HCT116 (cell line): ENCODE results near the gene IQCN. TPM values are rescaled to one million over a fixed set of nuclear protein-coding genes. Genes with fewer than 3 reads are reported as not detected.

Experiments
- ATAC-seq: fragments of 200-7000 bp; cut with Tn5 transposase; 2 replicates; pipeline ENCODE4 v1.9.1; 2020; ENCODE audit warnings: mild to moderate bottlenecking, moderate library complexity
- BruUV-seq: library from RNA; stranded (reverse); fragments of 400-500 nt; replicated peaks from 2 replicates; lab custom pipeline; 2021; lab: Mats Ljungman, UMichigan
- CTCF ChIA-PET: fragments of 300-600 bp; sonication (Branson Sonifier 250); formaldehyde crosslinking; loops from one replicate; lab custom pipeline; 2021; ENCODE audit warnings: antibody characterized with exemption; lab: Charles Lee
- POLR2A ChIA-PET: fragments of 300-600, 350-600 bp; sonication (Branson Sonifier 250); formaldehyde crosslinking; loops from one replicate; lab custom pipeline; 2021; ENCODE audit warnings: antibody characterized with exemption; lab: Charles Lee
- RAD21 ChIA-PET, 2 experiments: fragments of 300-600 bp; sonication (Branson Sonifier 250); formaldehyde crosslinking; loops; one replicate each; lab custom pipeline; 2023; ENCODE audit warnings: low total read pairs in 2 of 2; ENCODE audit not compliant: uncharacterized antibody in 2 of 2, unreplicated experiment in 2 of 2, low non-redundant PET in 1 of 2; lab: Charles Lee
- DNase-seq: peaks from one replicate; pipeline ENCODE4 v3.0.0-alpha.2; 2010; ENCODE audit warnings: low read depth, low spot score
- H2AFZ ChIP-seq: fragments of 200-600 bp; shearing (Covaris generic), sonication (generic); 2 replicates; pipeline ENCODE4 v1.6.1; 2017; ENCODE audit warnings: low read depth, mixed run types, mixed read lengths, antibody characterized with exemption, low read length; ENCODE audit not compliant: poor library complexity, severe bottlenecking
- H3K27ac ChIP-seq: 2 replicates; pipeline ENCODE4 v1.5.1; 2012; ENCODE audit warnings: low read depth, low read length
- H3K27me3 ChIP-seq: fragments of 200-600 bp; sonication (generic); 2 replicates; pipeline ENCODE4 v1.6.1; 2016; ENCODE audit warnings: mixed run types, low read length, mixed read lengths; ENCODE audit not compliant: insufficient read depth
- H3K36me3 ChIP-seq, 2 experiments: fragments of 200-500 bp in 1 of 2; fragments of 200-600 bp in 1 of 2; sonication (Bioruptor generic) in 1 of 2; sonication (generic) in 1 of 2; 2 replicates each; pipeline versions ENCODE4 v1.5.1 to v1.6.1; 2014 to 2016; ENCODE audit warnings: low read length in 2 of 2, inconsistent platforms in 1 of 2, mixed read lengths in 1 of 2, mixed run types in 1 of 2; ENCODE audit not compliant: insufficient read depth in 2 of 2, control insufficient read depth in 1 of 2
- H3K4me1 ChIP-seq, 2 experiments: fragments of 200-600 bp in 1 of 2; sonication (generic) in 1 of 2; 2 replicates each; pipeline versions ENCODE4 v1.5.1 to v1.6.1; 2012 to 2017; ENCODE audit warnings: low read length in 2 of 2, inconsistent platforms in 1 of 2, mild to moderate bottlenecking in 1 of 2, mixed read lengths in 1 of 2, mixed run types in 1 of 2, moderate library complexity in 1 of 2; ENCODE audit not compliant: insufficient read depth in 2 of 2, control insufficient read depth in 1 of 2
- H3K4me2 ChIP-seq: fragments of 200-600 bp; sonication (generic); 2 replicates; pipeline ENCODE4 v1.6.1; 2017; ENCODE audit warnings: mixed run types, low read length, mixed read lengths
- H3K4me3 ChIP-seq, 2 experiments: fragments of 200-600 bp in 1 of 2; sonication (generic) in 1 of 2; replicated peaks in 1 of 2; 2 replicates each; pipeline ENCODE4 v1.5.1; 2011 to 2016; ENCODE audit warnings: low read length in 2 of 2, control low read depth in 1 of 2, low read depth in 1 of 2, mild to moderate bottlenecking in 1 of 2, mixed read lengths in 1 of 2, mixed run types in 1 of 2
- H3K79me2 ChIP-seq: fragments of 200-600 bp; sonication (generic); 2 replicates; pipeline ENCODE4 v1.6.1; 2017; ENCODE audit warnings: mild to moderate bottlenecking, mixed run types, low read length, moderate library complexity, mixed read lengths; ENCODE audit not compliant: insufficient read depth
- H3K9ac ChIP-seq: fragments of 200-600 bp; sonication (generic); 2 replicates; pipeline ENCODE4 v1.6.1; 2016; ENCODE audit warnings: low read length, mixed read lengths
- H3K9me2 ChIP-seq: fragments of 200-600 bp; sonication (generic), shearing (Covaris generic); 2 replicates; pipeline ENCODE4 v1.6.1; 2017; ENCODE audit warnings: mixed run types, mild to moderate bottlenecking, moderate library complexity; ENCODE audit not compliant: insufficient read depth
- H3K9me3 ChIP-seq, 2 experiments: fragments of 200-500 bp in 1 of 2; fragments of 200-600 bp in 1 of 2; sonication (Bioruptor generic) in 1 of 2; sonication (generic) in 1 of 2; 2 replicates each; pipeline ENCODE4 v1.6.1; 2014 to 2017; ENCODE audit warnings: low read length in 2 of 2, mixed read lengths in 2 of 2, inconsistent platforms in 1 of 2, low read depth in 1 of 2, mild to moderate bottlenecking in 1 of 2, mixed run types in 1 of 2, moderate library complexity in 1 of 2; ENCODE audit not compliant: control insufficient read depth in 1 of 2, insufficient read depth in 1 of 2
- H4K20me1 ChIP-seq: fragments of 200-600 bp; sonication (generic), shearing (Covaris generic); 2 replicates; pipeline ENCODE4 v1.6.1; 2017; ENCODE audit warnings: mixed run types, mild to moderate bottlenecking, moderate library complexity; ENCODE audit not compliant: insufficient read depth
- CBX3 ChIP-seq: IDR thresholded peaks from 2 replicates; pipeline ENCODE4 v1.6.1; 2012; ENCODE audit warnings: low read depth
- CEBPB ChIP-seq: IDR thresholded peaks from 2 replicates; pipeline ENCODE4 v1.6.1; 2012; ENCODE audit warnings: low read depth
- CTCF ChIP-seq, 3 experiments: fragments of 200-600 bp in 1 of 3; sonication (generic) in 1 of 3; IDR thresholded peaks in 2 of 3; conservative IDR thresholded peaks in 1 of 3; 2 replicates each; pipeline ENCODE4 v1.5.1; 2012 to 2017; ENCODE audit warnings: low read depth in 2 of 3, low read length in 2 of 3, antibody characterized with exemption in 1 of 3, borderline replicate concordance in 1 of 3, control low read depth in 1 of 3, mild to moderate bottlenecking in 1 of 3, mixed read lengths in 1 of 3, mixed run types in 1 of 3, moderate library complexity in 1 of 3; ENCODE audit not compliant: insufficient read depth in 1 of 3
- EGR1 ChIP-seq: IDR thresholded peaks from 2 replicates; pipeline ENCODE4 v1.6.1; 2012; ENCODE audit warnings: low read depth
- EZH2 ChIP-seq: fragments of 200-600 bp; sonication (generic); IDR thresholded peaks from 2 replicates; pipeline ENCODE4 v1.6.1; 2017; ENCODE audit warnings: antibody characterized with exemption, mixed run types
- EZH2phosphoT487 ChIP-seq: fragments of 200-600 bp; IDR thresholded peaks from 2 replicates; pipeline ENCODE4 v1.6.1; 2018; ENCODE audit warnings: antibody characterized with exemption, borderline replicate concordance
- FOSL1 ChIP-seq: IDR thresholded peaks from 2 replicates; pipeline ENCODE4 v1.6.1; 2012; ENCODE audit warnings: low read depth
- JUND ChIP-seq: IDR thresholded peaks from 2 replicates; pipeline ENCODE4 v1.6.1; 2012
- POLR2A ChIP-seq: IDR thresholded peaks from 2 replicates; pipeline ENCODE4 v1.7.0; 2011; ENCODE audit warnings: borderline replicate concordance; ENCODE audit not compliant: insufficient read depth, insufficient read length; ENCODE audit errors: extremely low read depth
- POLR2AphosphoS5 ChIP-seq: IDR thresholded peaks from 2 replicates; pipeline ENCODE4 v1.6.1; 2011; ENCODE audit warnings: mild to moderate bottlenecking, low read depth, low read length, moderate library complexity
- SIN3A ChIP-seq: IDR thresholded peaks from 2 replicates; pipeline ENCODE4 v1.6.1; 2012; ENCODE audit warnings: low read depth
- SP1 ChIP-seq: IDR thresholded peaks from 2 replicates; pipeline ENCODE4 v1.6.1; 2012; ENCODE audit warnings: low read depth
- ZBTB33 ChIP-seq: IDR thresholded peaks from 2 replicates; pipeline ENCODE4 v1.6.1; 2011; ENCODE audit warnings: mild to moderate bottlenecking, low read length, moderate library complexity; ENCODE audit not compliant: insufficient replicate concordance; ENCODE audit errors: extremely low read depth
- intact Hi-C: fragments of 100-400 bp; cut with micrococcal nuclease; formaldehyde crosslinking; loops from 2 replicates; pipeline ENCODE4 v1.10.0; 2022
- total RNA-seq: library from RNA; stranded (reverse); gene quantifications from one replicate; pipeline ENCODE4 v1.2.1, GENCODE V29; 2021; ENCODE audit not compliant: unreplicated experiment

Gene IQCN
- total RNA-seq, 1 experiment from 2014 or later, result 4.8 TPM

- no TSS peak for BruUV-seq
- H3K4me3 ChIP-seq, result no peak overlapping the region
- POLR2A ChIA-PET, result no interaction called here
Observed at GRCh38 chr19:18264971-18265540, 9.2 kb downstream of the IQCN start.

More at GRCh38 chr19:18264971-18265540, 9.2 kb downstream of the IQCN start:
- H3K36me3 ChIP-seq, result no peaks in the 10 kb centered on the region
- no peak overlapping the region for H3K9ac ChIP-seq
- H3K79me2 ChIP-seq, result no peaks in the 10 kb centered on the region
- CTCF ChIA-PET, result no interaction called here
- H3K27me3 ChIP-seq, result no peaks in the 10 kb centered on the region
- no peaks in the 10 kb centered on the region for H3K9me2 ChIP-seq
- no peak overlapping the region for H3K4me2 ChIP-seq
- ATAC-seq, result no peak
- H2AFZ ChIP-seq, result no peak overlapping the region
- no peak overlapping the region for H3K27ac ChIP-seq
- H3K9me3 ChIP-seq, result no peaks in the 10 kb centered on the region
- intact Hi-C loops, result no loop called here
- DNase-seq, result no peak
- no peak for TF ChIP-seq CEBPB
- TF ChIP-seq ZBTB33, result no peak
- TF ChIP-seq CBX3, result no peak
- no peak for TF ChIP-seq POLR2A
- TF ChIP-seq EZH2phosphoT487, result no peak
- TF ChIP-seq EGR1, result no peak
- TF ChIP-seq POLR2AphosphoS5, result no peak
- no peak for TF ChIP-seq SIN3A
- no peak for TF ChIP-seq SP1
- no peak for TF ChIP-seq CTCF (IDR thresholded peaks at IDR 0.05 in 2 of 3, conservative IDR thresholded peaks at IDR 0.05 in 1 of 3; ENCODE audit: borderline replicate concordance in 1 of 3, insufficient read depth in 1 of 3, low read depth in 2 of 3, low read length in 2 of 3)
- TF ChIP-seq EZH2, result no peak
- TF ChIP-seq JUND, result no peak
- no peak for TF ChIP-seq FOSL1
- no peaks in the 10 kb centered on the region for H4K20me1 ChIP-seq
- H3K4me1 ChIP-seq, result no peaks in the 10 kb centered on the region
- RAD21 ChIA-PET, result no interaction called here
